DMS153 treated with DMSO at 0.1 percent for 48 hours (cell line): ENCODE data around the gene INPP5E.
"Not testable (repeated sequence)": the region's sequence is repeated elsewhere in the genome, so short reads cannot be mapped to it uniquely, and the experiment has no call there.

ENCODE experiments used
- DNase-seq: peaks from one replicate; lab custom pipeline; 2025; ENCODE audit not compliant: unreplicated experiment; lab: John Stamatoyannopoulos, UW

The INPP5E gene

GRCh38 chr9:136407061-136407460 lies 32.6 kb downstream of the INPP5E start:
- DNase-seq = not testable (repeated sequence)

GRCh38 chr9:136405904-136406303 lies 33.7 kb downstream of the INPP5E start:
- not testable (repeated sequence) for DNase-seq

GRCh38 chr9:136405481-136405880 lies 34.2 kb downstream of the INPP5E start:
- no peak for DNase-seq

GRCh38 chr9:136404801-136405136 lies 34.9 kb downstream of the INPP5E start:
- DNase-seq = no peak

GRCh38 chr9:136403915-136404800 lies 35.5 kb downstream of the INPP5E start:
- DNase-seq = no peak

GRCh38 chr9:136403538-136403914 lies 36.1 kb downstream of the INPP5E start:
- no peak for DNase-seq

- DNase-seq = no peak
These were observed 37.6 kb downstream of the INPP5E start for GRCh38 chr9:136402067-136402466.

- no peak for DNase-seq
These were observed 38.3 kb downstream of the INPP5E start for GRCh38 chr9:136401173-136401922.

- DNase-seq = peak; percentile 77
These were observed 39.4 kb downstream of the INPP5E start, which contains the start of gene SNAPC4 for GRCh38 chr9:136400038-136400834. SNAPC4 (minus strand) TSS chr9:136400170; CDS start chr9:136398428, 1,742 bp downstream.

- no peak for DNase-seq
These were observed 40.2 kb downstream of the INPP5E start for GRCh38 chr9:136399176-136400037.

GRCh38 chr9:136398286-136398685 lies 41.4 kb downstream of the INPP5E start:
- no peak for DNase-seq

- DNase-seq = no peak
These were observed 42.0 kb downstream of the INPP5E start for GRCh38 chr9:136397643-136398042.

GRCh38 chr9:136396219-136396515 lies 43.5 kb downstream of the INPP5E start:
- DNase-seq = no peak

- no peak for DNase-seq
These were observed 44.1 kb downstream of the INPP5E start for GRCh38 chr9:136395345-136396218.

- no peak for DNase-seq
These were observed 44.7 kb downstream of the INPP5E start for GRCh38 chr9:136395020-136395340.

GRCh38 chr9:136394312-136395019 lies 45.2 kb downstream of the INPP5E start:
- no peak for DNase-seq

GRCh38 chr9:136393531-136393930 lies 46.1 kb downstream of the INPP5E start:
- no peak for DNase-seq

GRCh38 chr9:136392538-136393449 lies 46.9 kb downstream of the INPP5E start:
- DNase-seq = no peak
